Activated CD4-positive, alpha-beta T cell treated with anti-CD3 and anti-CD28 coated beads for 4 hours (primary cell): ENCODE results near the gene ZNF561.

Experiments used
- DNase-seq, 2 donors: peaks; one replicate each; pipeline ENCODE4 v3.0.0-alpha.2; 2020

ZNF561 gene

GRCh38 chr19:9570255-9570654 is 50.8 kb downstream of the ZNF561 start:
- no peak for DNase-seq

- DNase-seq, result no peak
Measured at GRCh38 chr19:9566729-9567128, 54.3 kb downstream of the ZNF561 start.

- no peak for DNase-seq
Measured at GRCh38 chr19:9565900-9566705, 54.9 kb downstream of the ZNF561 start.
